GM19099 (cell line): ENCODE data around the gene NIFK.

ENCODE experiments used
- POLR2A ChIP-seq: IDR thresholded peaks from 3 replicates; pipeline ENCODE4 v1.6.1; 2011; ENCODE audit warnings: low read depth; ENCODE audit not compliant: insufficient read length; ENCODE audit errors: extremely low read depth

Gene NIFK

DNA sequence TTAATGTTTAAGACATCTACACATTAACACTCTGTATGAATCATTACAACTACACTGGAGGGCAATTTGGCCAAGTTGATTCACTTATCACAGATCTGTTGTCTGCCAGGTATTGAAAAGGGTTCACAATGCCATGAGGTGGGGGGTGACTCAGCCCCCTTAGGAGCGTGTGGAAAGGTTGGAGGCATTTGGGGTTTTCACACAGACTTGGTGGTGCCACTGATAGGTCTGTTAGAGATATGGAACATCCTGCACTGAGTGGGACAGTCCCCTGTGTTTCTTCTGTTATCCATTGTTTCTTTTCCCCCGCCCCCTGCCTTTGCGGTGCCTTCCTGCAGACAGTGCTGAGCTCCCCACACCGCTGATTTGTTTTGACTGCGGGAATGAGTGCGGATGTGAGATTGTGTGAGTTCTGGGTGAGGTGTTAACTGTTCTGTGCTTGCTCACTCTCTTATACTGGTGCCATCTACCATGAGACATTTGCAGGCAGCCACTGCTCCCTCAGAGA, 9.4 kb upstream of the NIFK start:
- TF ChIP-seq POLR2A, result no peak

DNA sequence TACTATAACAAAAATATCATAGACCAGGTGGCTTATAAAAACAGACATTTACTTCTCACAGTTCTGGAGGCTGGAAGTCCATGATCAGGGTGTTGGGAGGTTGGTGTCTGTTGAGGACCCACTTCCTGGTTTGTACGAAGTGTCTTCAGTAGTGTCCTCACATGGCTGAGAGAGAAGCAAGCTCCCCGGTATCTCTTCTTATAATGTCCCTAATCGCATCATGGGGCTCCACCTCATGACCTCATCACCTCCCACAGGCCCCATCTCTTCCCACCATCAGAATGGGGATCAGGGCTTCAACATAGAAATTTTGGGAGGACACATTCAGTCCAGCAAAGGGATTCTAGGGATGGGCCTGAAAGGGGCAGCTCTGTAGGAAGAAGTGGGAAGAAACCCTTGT, 4.8 kb upstream of the NIFK start:
- no peak for TF ChIP-seq POLR2A

DNA sequence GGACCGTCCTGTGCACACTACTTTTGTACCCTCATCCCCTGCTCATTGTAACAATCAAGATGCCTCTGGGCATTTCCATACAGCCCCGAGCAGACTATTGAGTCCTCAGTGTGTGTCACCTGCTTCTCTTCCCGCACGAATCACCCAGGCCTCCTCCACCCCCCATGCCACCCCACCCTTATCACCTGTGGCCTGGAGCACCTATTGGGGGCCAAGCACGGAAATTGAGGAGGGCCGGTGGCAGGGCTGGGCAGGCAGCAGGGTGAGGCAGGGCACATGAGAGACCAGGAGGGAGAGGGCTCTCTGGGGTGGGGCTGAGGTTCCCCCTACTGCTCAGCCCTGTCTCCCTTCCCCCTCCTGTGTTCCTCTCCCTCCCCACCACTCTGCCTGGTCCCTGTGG, 4.3 kb upstream of the NIFK start:
- no peak for TF ChIP-seq POLR2A

DNA sequence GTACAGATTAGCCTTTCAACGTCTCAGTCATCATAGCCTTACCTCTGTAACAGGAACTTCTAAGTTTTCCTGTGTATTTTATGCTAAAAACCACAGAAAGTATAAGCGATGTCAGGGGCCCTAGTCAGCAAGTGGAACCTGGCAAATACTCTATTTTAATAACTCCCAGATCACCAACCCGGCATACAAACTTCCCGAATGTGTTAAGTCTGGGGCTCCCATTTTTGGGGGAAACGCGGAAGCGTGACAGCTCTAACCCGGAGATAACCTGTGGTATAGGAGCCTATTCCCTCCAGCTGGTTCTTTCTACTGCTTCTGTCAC, 574 bp downstream of the NIFK start:
- TF ChIP-seq POLR2A, result no peak

DNA sequence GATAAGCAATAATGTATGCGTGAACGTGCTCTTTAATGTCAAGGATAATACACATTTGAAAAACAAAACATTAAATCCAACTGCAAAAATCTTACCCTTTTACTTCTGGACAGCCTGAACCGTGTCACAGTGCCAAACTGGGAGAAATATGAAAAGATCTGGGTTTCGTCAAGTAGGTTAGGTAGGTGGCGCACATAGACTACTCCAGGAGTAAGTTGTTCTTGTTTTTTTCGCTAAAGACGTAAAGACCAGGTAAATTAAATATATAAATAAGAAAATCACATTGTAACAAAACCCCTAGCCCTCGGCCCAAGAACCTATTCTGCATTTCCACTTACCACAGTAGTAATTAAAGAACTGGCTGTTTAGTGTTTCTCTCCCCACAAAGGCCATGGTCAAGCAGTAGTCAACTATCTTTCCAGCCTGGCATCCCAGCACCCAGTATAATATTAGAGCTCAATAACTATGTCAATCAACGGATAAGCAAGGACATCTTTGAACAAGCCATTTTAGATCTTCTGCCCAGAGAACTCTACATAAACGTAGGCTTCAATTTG, 1.1 kb downstream of the NIFK start:
- no peak for TF ChIP-seq POLR2A

DNA sequence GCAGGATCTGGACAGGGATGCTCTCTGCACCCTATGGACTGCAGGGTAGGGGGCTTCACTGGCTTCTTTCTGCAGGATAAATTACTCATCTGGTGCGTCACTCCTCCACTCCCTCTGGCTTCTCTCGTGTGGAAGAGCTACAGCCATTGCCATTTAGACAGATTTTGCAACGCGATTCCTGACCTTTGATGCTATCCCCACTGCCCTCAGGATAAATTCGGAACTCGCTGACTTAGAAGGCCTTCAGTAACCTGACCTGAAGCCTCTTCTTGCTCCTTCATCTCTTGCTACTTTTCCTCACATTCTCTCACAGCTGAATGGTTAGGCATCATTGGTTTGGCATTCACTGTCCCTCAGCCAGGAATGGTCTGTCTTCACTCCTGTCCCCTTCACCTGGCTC, 5.3 kb downstream of the NIFK start:
- TF ChIP-seq POLR2A, result no peak

DNA sequence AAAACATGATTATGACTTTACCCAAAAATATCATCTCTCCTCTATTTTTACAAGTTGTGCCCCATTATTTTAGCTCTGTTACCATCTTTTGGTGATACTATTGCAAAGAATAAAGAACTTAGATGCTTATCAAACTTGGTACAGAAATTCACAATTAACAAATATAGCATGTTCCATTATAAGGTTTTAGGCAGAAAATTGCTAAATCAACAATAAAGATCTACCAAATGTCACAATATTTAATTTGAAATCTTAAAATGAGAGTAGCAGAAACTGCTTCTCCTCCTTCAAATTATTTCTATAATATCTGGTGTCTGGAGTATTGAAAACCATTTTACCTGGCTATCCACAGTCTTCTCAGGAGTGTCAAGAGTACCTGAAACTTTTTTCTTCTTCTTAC, 8.7 kb downstream of the NIFK start:
- no peak for TF ChIP-seq POLR2A

DNA sequence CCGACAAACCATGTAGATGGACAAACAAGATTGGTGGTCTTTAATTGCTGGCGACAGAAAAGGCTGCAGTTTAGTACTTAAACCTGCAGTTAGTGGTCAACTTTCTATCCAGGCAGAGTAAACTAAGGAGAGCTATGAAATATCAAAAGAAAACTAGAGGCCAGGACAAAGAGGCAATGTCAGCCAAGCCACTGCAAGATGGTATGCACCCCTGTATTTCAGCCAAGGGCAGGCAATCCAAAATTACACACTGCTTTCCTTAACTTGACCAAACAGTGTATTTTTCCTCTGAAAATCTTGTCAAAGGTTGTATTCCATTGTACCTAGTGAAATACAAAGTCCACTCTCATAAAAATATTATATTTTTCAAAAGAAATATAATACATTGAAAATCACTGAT, 9.3 kb downstream of the NIFK start:
- no peak for TF ChIP-seq POLR2A

DNA sequence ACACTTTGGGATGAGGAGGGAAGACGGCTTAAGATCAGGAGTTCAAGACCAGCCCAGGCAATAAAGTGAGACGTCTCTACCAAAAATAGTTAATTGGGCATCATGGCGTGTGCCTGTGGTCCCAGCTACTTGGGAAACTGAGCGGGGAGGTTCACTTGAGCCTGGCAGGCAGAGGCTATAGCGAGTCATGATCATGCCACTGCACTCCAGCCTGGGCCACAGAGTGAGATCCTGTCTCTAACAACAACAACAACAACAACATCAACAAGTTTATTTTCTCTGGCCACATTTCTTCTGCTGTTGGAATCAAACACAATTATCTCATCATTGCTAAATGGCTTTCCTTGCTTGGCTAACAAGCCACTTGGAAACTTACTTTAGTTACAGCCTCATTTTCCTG, 13.4 kb downstream of the NIFK start:
- TF ChIP-seq POLR2A, result no peak

DNA sequence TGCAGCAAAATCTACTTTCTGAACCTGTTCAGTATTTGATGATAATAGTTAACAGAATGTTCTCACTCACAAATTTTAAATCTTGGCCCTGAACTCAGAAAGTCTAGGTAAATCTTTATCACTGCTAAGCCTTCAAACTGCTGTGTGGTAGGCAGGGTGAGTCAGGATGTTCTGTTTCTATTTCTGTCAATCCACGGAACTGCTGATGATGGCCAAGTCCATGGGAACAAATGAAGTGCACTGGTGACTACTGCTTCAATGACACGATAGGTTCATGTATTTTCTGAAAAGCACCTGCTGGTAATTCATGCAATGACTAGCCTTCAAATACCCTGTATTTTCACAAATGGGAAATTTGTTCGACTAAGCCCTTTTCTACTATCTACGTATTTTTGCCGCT, 14.2 kb downstream of the NIFK start:
- no peak for TF ChIP-seq POLR2A

DNA sequence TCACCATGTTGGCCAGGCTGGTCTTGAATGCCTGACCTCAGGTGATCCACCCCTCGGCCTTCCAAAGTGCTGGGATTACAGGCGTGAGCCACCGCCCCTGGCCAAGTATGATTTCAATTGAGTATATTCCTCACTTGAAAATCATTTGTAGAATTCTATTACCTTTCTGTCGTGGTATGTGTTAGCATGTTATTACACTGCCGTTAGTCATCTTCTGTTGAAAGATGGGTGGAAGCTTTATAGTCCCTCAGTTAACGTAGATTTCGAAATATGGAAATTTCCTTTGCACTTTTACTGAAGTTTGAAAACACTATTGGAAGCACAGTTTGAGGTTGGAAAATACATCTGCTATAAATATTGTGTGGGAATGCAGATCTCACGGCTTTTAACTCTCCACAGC, 14.7 kb downstream of the NIFK start:
- no peak for TF ChIP-seq POLR2A

DNA sequence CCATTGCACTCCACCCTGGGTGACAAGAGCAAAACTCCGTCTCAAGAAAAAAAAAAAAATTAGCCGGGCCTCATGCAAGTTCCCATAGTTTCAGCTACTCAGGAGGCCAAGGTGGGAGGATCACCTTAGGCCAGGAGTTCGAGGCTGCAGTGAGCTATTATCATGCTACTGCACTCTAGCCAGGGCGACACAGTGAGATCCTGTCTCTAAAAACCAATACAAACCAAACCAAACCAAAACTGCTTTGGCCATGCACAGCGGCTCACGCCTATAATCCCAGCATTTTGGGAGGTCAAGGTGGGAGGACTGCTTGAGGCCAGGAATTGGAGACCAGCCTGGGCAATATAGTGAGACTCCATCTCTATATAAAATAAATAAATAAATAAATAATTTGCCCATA, 19.1 kb downstream of the NIFK start:
- TF ChIP-seq POLR2A, result no peak

DNA sequence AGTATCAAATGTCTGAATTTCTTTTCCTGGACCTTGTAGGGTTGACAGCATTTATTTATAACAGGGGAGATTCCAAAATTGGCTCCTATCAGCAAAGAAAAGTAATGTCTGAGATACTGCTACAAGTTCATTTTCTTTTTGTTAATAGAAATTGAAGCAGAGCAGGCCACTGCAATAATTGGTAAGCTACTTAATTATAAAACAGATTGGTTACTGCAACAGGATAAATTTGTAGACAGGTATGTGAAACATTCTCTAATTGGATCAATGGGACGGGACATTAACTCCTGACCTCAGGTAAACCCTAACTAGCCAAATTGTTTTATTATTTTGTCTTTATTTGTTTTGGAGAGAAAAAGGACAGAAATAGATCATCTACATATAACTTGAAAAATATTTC, 20.5 kb downstream of the NIFK start:
- no peak for TF ChIP-seq POLR2A

DNA sequence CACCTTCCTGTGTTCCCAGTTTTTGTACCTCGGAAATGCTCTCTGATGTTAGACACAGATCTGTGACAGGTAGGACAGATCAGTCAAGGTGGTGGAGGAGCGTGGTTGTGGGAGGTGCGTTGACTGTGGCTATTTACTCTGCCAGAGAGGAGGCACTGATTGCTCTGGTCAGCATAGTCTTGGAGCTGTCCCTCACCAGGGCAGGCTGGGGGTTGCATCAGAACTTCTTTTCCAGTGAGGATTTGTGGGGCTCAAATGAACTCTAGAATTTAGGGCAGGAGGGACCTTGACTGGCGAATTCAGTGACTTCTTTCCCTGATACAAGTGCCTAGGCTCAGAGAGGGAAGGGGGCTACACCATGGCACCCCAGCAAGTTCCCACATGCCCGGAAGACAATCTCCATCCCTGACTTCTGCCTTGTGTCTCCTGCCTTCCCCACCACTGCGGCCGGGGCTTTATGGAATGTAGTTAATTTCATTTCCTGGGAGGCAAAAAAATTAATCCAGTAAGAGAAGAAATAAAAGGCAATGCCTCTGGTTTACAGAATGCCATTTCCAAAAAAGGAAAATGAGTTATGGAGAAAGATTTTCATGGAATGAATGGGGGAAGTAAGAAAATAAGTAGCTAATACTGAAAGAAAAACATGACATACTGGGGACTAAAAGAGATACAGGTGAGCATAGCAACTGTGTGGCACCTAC, 26.1 kb downstream of the NIFK start:
- TF ChIP-seq POLR2A, result no peak

DNA sequence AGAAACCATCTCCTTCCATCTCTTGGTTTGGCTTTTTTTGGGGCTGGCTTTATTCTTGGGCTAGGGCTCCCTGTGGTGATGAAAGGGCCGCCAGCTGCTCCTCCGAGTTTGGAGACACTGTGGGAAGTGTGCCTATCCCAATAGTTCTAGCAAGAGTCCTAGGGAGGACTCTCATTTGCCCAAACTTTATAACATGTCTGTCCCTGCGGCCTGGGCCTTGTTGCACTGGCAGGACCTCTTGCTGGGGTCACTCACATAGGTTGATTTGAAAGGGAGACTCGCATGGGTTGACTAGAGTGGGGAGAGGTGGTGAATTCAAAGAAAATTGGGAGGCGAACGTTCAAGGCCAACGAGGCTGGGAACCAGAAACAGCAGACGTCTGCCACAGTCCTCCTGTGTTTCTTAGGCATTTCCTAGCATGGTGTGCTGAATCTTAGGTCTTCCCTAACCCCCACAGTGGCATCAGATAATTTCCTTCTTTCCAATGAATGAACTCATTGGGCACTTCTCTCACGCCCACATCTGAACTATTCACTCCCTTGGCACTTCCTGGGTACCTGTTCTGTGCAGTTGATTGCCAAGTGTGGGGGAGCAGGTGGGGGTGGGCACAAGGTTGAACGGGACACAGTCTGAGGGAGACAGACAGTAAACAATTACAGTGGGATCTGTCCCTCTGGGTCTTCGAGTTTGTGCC, 26.8 kb downstream of the NIFK start:
- TF ChIP-seq POLR2A, result no peak

DNA sequence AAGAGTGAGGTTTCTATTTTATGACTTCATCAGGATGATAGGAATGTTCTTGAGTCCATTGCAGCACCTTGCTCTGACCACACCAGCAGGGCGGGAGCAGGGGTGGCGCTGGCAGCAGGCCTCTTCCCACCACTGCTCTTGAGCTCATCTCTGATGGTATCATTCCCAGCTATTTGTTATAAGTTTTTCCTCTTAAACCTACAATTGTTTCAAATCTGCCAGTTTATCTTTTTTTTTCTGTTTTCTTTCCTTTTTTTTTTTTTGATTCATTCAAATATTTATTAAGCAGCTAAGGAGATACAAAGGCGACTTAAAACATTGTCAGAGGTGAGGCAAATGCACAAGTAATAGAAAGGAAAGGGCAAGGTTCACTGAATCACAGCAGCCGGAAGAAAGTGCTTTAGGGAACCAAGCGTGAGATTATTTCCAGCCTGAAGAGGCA, 28.7 kb downstream of the NIFK start:
- no peak for TF ChIP-seq POLR2A
